ENCODE data around the gene IRGC.

GRCh38 chr19:43766755-43767043 lies 50.8 kb downstream of the IRGC start:
- TF ChIP-seq EGR1 (IDR thresholded peaks at IDR 0.05) (no peak), TAF1 (IDR thresholded peaks at IDR 0.05; ENCODE audit: low read depth) (no peak), TCF12 (IDR thresholded peaks at IDR 0.05; ENCODE audit: low read depth) (no peak), MAX (IDR thresholded peaks at IDR 0.05) (no peak), CREB1 (IDR thresholded peaks at IDR 0.05; ENCODE audit: low read depth) (no peak), EP300 (IDR thresholded peaks at IDR 0.05; ENCODE audit: borderline replicate concordance) (no peak)
